ENCODE results near the gene SPAG9. TPM values are rescaled to one million over a fixed set of nuclear protein-coding genes. Genes with fewer than 3 reads are reported as not detected.

Gene SPAG9
- total and polyA plus RNA-seq, 2 donors from 2014 or later: 15.4 to 93.3 TPM

DNA sequence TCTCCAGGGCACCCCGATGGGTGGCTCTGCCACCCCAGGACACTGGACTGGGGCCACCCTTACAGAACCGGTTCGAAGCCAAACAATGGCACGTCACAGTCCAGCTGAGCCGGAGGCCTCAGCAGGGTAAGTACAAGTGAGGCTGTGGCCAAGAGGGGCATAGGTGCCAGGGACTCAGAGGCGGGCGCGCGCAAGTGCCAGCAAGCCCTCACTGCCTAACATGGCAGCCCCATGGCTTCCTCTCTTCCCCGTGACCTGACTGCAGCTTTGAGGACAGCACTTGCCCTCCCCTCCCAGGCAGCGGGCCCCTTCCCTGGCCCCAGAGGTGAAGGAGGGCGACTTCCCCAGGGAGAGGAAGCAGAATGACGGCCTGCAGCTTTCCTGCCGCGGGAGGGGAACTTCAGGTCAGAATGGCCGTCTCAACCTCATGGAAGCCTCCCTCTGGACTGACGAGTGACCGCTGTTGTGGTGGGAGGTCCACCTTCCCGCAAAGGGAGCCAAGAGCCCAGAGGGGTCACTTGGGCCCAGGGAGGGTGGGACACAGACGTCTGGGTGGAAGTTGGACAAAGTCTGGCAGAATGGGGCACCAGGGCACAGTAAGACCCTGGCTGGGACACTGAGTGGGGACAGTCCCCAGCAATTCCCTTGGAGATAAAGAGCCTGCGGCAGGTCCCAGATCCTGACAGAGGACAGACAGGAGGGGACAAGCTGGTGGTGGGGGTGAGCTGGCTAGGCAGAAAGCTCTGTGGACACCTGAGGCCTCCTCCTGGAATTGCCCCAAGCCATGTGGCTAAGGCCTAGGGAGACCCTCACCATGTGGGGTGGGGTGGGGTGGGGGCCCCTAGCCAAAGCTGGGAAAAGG lies 202.4 kb downstream of the SPAG9 start:
- Histone ChIP-seq H3K9ac (ENCODE audit: low read length in 3 of 3) (peak overlapping the region in 1 of 3 donors; percentile 77), H3K27me3 (ENCODE audit: control insufficient read depth, insufficient read depth, low read length) (no peaks in the 10 kb centered on the region), H3K27ac (ENCODE audit: low read depth in 2 of 2, low read length in 2 of 2) (peak overlapping the region; percentile 73 to 96), H3K36me3 (ENCODE audit: control insufficient read depth in 2 of 3, insufficient read depth in 3 of 3, low read length in 3 of 3) (no peaks in the 10 kb centered on the region), H3K4me1 (ENCODE audit: control insufficient read depth in 2 of 3, insufficient read depth in 2 of 3, low read depth in 1 of 3, low read length in 3 of 3) (peaks cover 0 to 49% (median 46%) of the 10 kb centered on the region in 3 donors), H3K9me3 (ENCODE audit: control insufficient read depth in 2 of 3, insufficient read depth in 1 of 3, low read length in 3 of 3) (no peaks in the 10 kb centered on the region), H3K4me3 (ENCODE audit: low read length in 3 of 3) (no peak overlapping the region)
- TF ChIP-seq, protein P1, sequence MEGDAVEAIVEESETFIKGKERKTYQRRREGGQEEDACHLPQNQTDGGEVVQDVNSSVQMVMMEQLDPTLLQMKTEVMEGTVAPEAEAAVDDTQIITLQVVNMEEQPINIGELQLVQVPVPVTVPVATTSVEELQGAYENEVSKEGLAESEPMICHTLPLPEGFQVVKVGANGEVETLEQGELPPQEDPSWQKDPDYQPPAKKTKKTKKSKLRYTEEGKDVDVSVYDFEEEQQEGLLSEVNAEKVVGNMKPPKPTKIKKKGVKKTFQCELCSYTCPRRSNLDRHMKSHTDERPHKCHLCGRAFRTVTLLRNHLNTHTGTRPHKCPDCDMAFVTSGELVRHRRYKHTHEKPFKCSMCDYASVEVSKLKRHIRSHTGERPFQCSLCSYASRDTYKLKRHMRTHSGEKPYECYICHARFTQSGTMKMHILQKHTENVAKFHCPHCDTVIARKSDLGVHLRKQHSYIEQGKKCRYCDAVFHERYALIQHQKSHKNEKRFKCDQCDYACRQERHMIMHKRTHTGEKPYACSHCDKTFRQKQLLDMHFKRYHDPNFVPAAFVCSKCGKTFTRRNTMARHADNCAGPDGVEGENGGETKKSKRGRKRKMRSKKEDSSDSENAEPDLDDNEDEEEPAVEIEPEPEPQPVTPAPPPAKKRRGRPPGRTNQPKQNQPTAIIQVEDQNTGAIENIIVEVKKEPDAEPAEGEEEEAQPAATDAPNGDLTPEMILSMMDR (IDR thresholded peaks at IDR 0.05; ENCODE audit: borderline replicate concordance, extremely low read depth, insufficient read depth): no peak
- FAIRE-seq (no peak), DNase-seq (peak in 4 of 5 donors; percentile 53 to 84 (median 70))
- intact Hi-C loops (cut with DNase I): no loop called here

DNA sequence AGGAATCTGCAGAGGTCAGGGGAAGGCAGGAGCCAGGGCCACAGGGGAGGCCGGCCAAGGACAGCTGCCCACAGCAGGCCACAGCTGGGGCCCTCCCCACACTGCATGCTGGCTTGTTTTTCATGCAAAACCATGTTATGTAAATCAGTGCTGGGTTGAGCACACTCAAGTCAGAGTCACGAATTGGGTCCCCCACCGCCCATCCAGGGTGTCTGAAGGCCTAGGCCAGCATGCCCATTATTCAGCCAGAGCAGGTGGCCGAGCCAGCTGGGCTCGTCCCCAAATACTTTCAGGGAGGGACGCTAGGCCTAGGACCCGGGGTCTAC lies 203.3 kb downstream of the SPAG9 start:
- H3K9ac ChIP-seq (ENCODE audit: low read length in 3 of 3): no peak overlapping the region
- DNase-seq (peak in 1 of 5 donors; percentile 65), FAIRE-seq (no peak)
- intact Hi-C loops (cut with DNase I): no loop called here
- no peaks in the 10 kb centered on the region for H3K9me3 ChIP-seq (ENCODE audit: control insufficient read depth in 2 of 3, insufficient read depth in 1 of 3, low read length in 3 of 3)
- H3K27me3 ChIP-seq (ENCODE audit: control insufficient read depth, insufficient read depth, low read length): no peaks in the 10 kb centered on the region
- H3K4me3 ChIP-seq (ENCODE audit: low read length in 3 of 3): no peak overlapping the region
- peak overlapping the region; percentile 73 to 96 for H3K27ac ChIP-seq (ENCODE audit: low read depth in 2 of 2, low read length in 2 of 2)
- TF ChIP-seq, protein P1 (IDR thresholded peaks at IDR 0.05; ENCODE audit: borderline replicate concordance, extremely low read depth, insufficient read depth): no peak
- no peaks in the 10 kb centered on the region for H3K36me3 ChIP-seq (ENCODE audit: control insufficient read depth in 2 of 3, insufficient read depth in 3 of 3, low read length in 3 of 3)
- H3K4me1 ChIP-seq (ENCODE audit: control insufficient read depth in 2 of 3, insufficient read depth in 2 of 3, low read depth in 1 of 3, low read length in 3 of 3): peaks cover 0 to 49% (median 45%) of the 10 kb centered on the region in 3 donors

DNA sequence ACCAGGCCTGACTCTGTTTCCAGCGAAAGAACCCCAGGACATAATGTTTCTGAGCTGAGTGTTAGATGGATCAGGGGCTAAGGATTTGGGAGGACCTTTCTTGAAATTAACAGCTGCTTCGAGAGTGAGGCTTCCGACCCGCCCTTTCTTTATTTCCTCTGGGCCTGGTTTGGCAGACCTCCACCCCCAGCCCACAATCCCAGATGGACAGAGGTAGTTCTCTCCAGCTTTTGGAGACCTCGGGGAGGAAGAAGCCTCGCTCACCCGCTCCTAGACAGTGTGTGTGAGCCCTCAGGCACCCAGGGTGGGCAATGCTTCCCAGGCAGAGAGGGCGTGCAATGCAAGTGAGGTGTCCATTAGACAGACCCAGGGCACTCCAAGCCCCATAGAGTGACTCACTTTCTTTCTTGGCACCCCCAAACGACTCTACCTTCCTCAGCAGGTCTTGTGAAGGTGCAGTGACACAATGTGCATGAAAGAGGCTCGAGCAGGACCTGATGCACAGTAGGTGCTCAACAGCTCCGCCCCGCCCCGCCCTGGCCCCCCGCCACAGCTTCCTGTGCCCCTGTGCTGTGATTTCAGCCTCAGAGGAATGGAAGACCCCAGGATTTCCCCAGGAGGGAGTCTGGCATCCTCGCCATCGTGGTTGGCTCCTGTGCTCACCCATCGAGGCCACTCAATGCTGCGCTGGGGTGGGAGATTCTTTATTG lies 203.8 kb downstream of the SPAG9 start:
- H3K9me3 ChIP-seq (ENCODE audit: control insufficient read depth in 2 of 3, insufficient read depth in 1 of 3, low read length in 3 of 3): no peaks in the 10 kb centered on the region
- peak overlapping the region; percentile 73 to 86 for H3K27ac ChIP-seq (ENCODE audit: low read depth in 2 of 2, low read length in 2 of 2)
- H3K4me3 ChIP-seq (ENCODE audit: low read length in 3 of 3): no peak overlapping the region
- peak overlapping the region in 1 of 3 donors; percentile 51 for H3K9ac ChIP-seq (ENCODE audit: low read length in 3 of 3)
- TF ChIP-seq, protein P1 (IDR thresholded peaks at IDR 0.05; ENCODE audit: borderline replicate concordance, extremely low read depth, insufficient read depth): no peak
- H3K4me1 ChIP-seq (ENCODE audit: control insufficient read depth in 2 of 3, insufficient read depth in 2 of 3, low read depth in 1 of 3, low read length in 3 of 3): peaks cover 0 to 49% (median 43%) of the 10 kb centered on the region in 3 donors
- FAIRE-seq (no peak), DNase-seq (no peak)
- no peaks in the 10 kb centered on the region for H3K27me3 ChIP-seq (ENCODE audit: control insufficient read depth, insufficient read depth, low read length)
- no peaks in the 10 kb centered on the region for H3K36me3 ChIP-seq (ENCODE audit: control insufficient read depth in 2 of 3, insufficient read depth in 3 of 3, low read length in 3 of 3)
- intact Hi-C loops (cut with DNase I): no loop called here
